Neural progenitor cell (in vitro differentiated cells): Measurements from ENCODE around the gene LRRC8D. TPM values are rescaled to one million over a fixed set of nuclear protein-coding genes. Genes with fewer than 3 reads are reported as not detected.

ENCODE experiments used
- DNase-seq: peaks from one replicate; pipeline ENCODE4 v3.0.0-alpha.2; 2016; ENCODE audit warnings: low spot score
- H2AFZ ChIP-seq: fragments of 200-600 bp; sonication (generic); replicated peaks from 2 replicates; pipeline ENCODE4 v1.6.1; 2016; ENCODE audit warnings: antibody characterized with exemption
- H3F3A ChIP-seq: fragments of 200-600 bp; sonication (generic); 2 replicates; pipeline ENCODE4 v1.6.1; 2016; ENCODE audit warnings: antibody characterized with exemption, low read depth
- H3K27ac ChIP-seq: fragments of 200-600 bp; sonication (generic); 2 replicates; pipeline ENCODE4 v1.5.1; 2016; ENCODE audit warnings: mild to moderate bottlenecking
- H3K27me3 ChIP-seq: fragments of 200-600 bp; sonication (generic); 2 replicates; pipeline ENCODE4 v1.6.1; 2016; ENCODE audit warnings: mild to moderate bottlenecking, moderate library complexity
- H3K36me3 ChIP-seq: fragments of 200-600 bp; sonication (generic); 2 replicates; pipeline ENCODE4 v1.5.1; 2016
- H3K4me1 ChIP-seq: fragments of 200-600 bp; sonication (generic); 2 replicates; pipeline ENCODE4 v1.6.1; 2016; ENCODE audit warnings: mixed run types
- H3K4me2 ChIP-seq: fragments of 200-600 bp; sonication (generic); 2 replicates; pipeline ENCODE4 v1.6.1; 2016
- H3K4me3 ChIP-seq: fragments of 200-600 bp; sonication (generic); 2 replicates; pipeline ENCODE4 v1.5.1; 2016
- H3K79me2 ChIP-seq: fragments of 200-600 bp; sonication (generic); 2 replicates; pipeline ENCODE4 v1.6.1; 2016; ENCODE audit warnings: low read depth
- H3K9ac ChIP-seq: fragments of 200-600 bp; sonication (generic); 2 replicates; pipeline ENCODE4 v1.6.1; 2016
- H3K9me3 ChIP-seq: fragments of 200-600 bp; sonication (generic); 2 replicates; pipeline ENCODE4 v1.5.1; 2016; ENCODE audit warnings: low read depth
- H4K20me1 ChIP-seq: fragments of 200-600 bp; sonication (generic); 2 replicates; pipeline ENCODE4 v1.6.1; 2016; ENCODE audit warnings: low read depth
- H3K27ac Mint-ChIP-seq: 3 replicates; pipeline ENCODE4 v1.8.0; 2021; ENCODE audit warnings: mixed read lengths
- H3K27me3 Mint-ChIP-seq: 2 replicates; pipeline ENCODE4 v1.8.0; 2022; ENCODE audit warnings: low read depth, mild to moderate bottlenecking, inconsistent platforms, moderate library complexity, mixed read lengths; ENCODE audit not compliant: insufficient read depth
- H3K36me3 Mint-ChIP-seq: 3 replicates; pipeline ENCODE4 v1.8.0; 2021; ENCODE audit warnings: mixed read lengths
- H3K4me1 Mint-ChIP-seq: 3 replicates; pipeline ENCODE4 v1.8.0; 2021; ENCODE audit warnings: mixed read lengths
- H3K4me3 Mint-ChIP-seq: 3 replicates; pipeline ENCODE4 v1.8.0; 2021; ENCODE audit warnings: mild to moderate bottlenecking, moderate library complexity, mixed read lengths
- H3K9me3 Mint-ChIP-seq: 3 replicates; pipeline ENCODE4 v1.8.0; 2020; ENCODE audit warnings: mixed read lengths
- EZH2 ChIP-seq: fragments of 200-600 bp; sonication (generic); IDR thresholded peaks from 2 replicates; pipeline ENCODE4 v1.6.1; 2017; ENCODE audit warnings: antibody characterized with exemption, mild to moderate bottlenecking, moderate library complexity
- EZH2phosphoT487 ChIP-seq: fragments of 200-600 bp; sonication (generic); IDR thresholded peaks from 2 replicates; pipeline ENCODE4 v1.6.1; 2017; ENCODE audit warnings: antibody characterized with exemption
- total RNA-seq: library from RNA; depleted of rRNA; stranded (reverse); fragments of >200 nt; gene quantifications from 2 replicates; pipeline ENCODE4 v1.2.3, GENCODE V29; 2015; ENCODE audit warnings: low replicate concordance
- TF ChIP-seq, protein P1 (sequence below): fragments of 200-600 bp; sonication (generic); IDR thresholded peaks from 2 replicates; pipeline ENCODE4 v1.5.1; 2017; ENCODE audit warnings: antibody characterized with exemption, mild to moderate bottlenecking

The LRRC8D gene
- total RNA-seq, 1 donor from 2014 or later = 55.7 TPM

DNA sequence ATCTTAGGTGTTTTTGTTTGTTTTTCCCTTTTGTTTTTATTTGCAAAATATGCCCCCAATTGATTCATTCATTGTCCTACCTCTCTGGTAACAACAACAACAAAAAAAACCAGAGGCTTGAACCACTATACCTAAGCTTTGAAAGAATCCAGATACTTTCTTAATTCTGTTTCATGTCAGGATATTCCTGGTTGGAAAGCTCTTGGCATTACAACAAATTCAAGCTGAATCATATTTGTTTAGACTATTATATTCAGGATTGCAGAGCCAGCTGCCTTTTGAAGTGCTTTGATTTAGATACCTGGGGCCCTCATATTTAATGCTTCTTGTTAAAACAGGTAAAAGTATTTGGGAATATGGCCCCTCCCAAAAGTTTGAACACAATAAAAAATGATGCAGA, 151.2 kb downstream of the LRRC8D start:
- H3K27me3 ChIP-seq = no peaks in the 10 kb centered on the region
- H3K27ac Mint-ChIP-seq = no peak overlapping the region

DNA sequence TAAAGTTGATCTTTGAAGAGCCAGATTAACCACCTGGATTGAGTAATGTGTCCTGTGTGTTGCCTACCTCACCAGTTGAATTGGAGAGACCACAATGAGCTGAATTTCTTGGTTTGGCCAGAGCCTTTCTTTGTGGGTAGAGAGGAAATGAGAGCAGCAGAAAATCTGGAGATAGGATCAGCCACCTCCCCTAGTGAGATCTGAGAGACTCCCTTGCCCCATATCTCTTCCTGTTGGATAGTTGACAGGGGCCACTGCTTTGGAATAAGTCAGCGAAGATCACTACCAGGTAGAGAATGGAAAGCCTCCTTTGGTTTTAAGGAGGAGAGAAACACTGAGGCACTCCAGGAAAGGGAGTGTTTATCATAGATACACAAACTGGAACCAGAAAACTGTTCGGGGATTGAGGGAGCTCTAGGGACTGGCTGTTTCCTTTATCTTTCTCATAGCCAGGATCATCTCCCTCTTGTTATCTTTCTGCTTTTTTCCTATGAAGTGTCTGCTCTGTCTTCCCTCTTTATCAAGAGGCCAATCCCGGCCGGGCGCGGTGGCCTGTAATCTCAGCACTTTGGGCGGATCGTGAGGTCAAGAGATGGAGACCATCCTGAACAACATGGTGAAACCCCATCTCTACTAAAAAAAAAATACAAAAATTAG, 152.8 kb downstream of the LRRC8D start:
- no peaks in the 10 kb centered on the region for H3K4me1 Mint-ChIP-seq
- no peak overlapping the region for H2AFZ ChIP-seq
- no peaks in the 10 kb centered on the region for H3K4me1 ChIP-seq
- no peaks in the 10 kb centered on the region for H3K9me3 ChIP-seq
- H4K20me1 ChIP-seq = no peaks in the 10 kb centered on the region
- H3K36me3 ChIP-seq = no peaks in the 10 kb centered on the region
- H3K27me3 ChIP-seq = no peaks in the 10 kb centered on the region
- no peak overlapping the region for H3K9ac ChIP-seq
- peaks cover 4% of the 10 kb centered on the region for H3F3A ChIP-seq
- TF ChIP-seq EZH2phosphoT487 (no peak), EZH2 (no peak)
- TF ChIP-seq, protein P1, sequence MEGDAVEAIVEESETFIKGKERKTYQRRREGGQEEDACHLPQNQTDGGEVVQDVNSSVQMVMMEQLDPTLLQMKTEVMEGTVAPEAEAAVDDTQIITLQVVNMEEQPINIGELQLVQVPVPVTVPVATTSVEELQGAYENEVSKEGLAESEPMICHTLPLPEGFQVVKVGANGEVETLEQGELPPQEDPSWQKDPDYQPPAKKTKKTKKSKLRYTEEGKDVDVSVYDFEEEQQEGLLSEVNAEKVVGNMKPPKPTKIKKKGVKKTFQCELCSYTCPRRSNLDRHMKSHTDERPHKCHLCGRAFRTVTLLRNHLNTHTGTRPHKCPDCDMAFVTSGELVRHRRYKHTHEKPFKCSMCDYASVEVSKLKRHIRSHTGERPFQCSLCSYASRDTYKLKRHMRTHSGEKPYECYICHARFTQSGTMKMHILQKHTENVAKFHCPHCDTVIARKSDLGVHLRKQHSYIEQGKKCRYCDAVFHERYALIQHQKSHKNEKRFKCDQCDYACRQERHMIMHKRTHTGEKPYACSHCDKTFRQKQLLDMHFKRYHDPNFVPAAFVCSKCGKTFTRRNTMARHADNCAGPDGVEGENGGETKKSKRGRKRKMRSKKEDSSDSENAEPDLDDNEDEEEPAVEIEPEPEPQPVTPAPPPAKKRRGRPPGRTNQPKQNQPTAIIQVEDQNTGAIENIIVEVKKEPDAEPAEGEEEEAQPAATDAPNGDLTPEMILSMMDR = no peak
- H3K27ac ChIP-seq = no peak overlapping the region
- H3K4me3 Mint-ChIP-seq = no peak overlapping the region
- no peaks in the 10 kb centered on the region for H3K9me3 Mint-ChIP-seq
- H3K4me2 ChIP-seq = no peak overlapping the region
- H3K4me3 ChIP-seq = no peak overlapping the region
- no peak overlapping the region for H3K27ac Mint-ChIP-seq
- peaks cover 2% of the 10 kb centered on the region for H3K27me3 Mint-ChIP-seq
- H3K79me2 ChIP-seq = no peaks in the 10 kb centered on the region
- DNase-seq = no peak
- no peaks in the 10 kb centered on the region for H3K36me3 Mint-ChIP-seq

More for the DNA sequence above, 151.2 kb downstream of the LRRC8D start:
- Histone ChIP-seq H4K20me1 (no peaks in the 10 kb centered on the region), H3K4me1 (no peaks in the 10 kb centered on the region), H3K9me3 (no peaks in the 10 kb centered on the region), H3K36me3 (no peaks in the 10 kb centered on the region), H3K79me2 (no peaks in the 10 kb centered on the region), H2AFZ (no peak overlapping the region), H3F3A (peaks cover 4% of the 10 kb centered on the region), H3K4me2 (no peak overlapping the region), H3K9ac (no peak overlapping the region), H3K27ac (no peak overlapping the region), H3K4me3 (no peak overlapping the region)
- H3K4me1 Mint-ChIP-seq = no peaks in the 10 kb centered on the region
- no peak for TF ChIP-seq EZH2phosphoT487
- TF ChIP-seq EZH2 = no peak
- TF ChIP-seq, protein P1 = no peak
- no peak for DNase-seq
- no peaks in the 10 kb centered on the region for H3K9me3 Mint-ChIP-seq
- peaks cover 2% of the 10 kb centered on the region for H3K27me3 Mint-ChIP-seq
- H3K4me3 Mint-ChIP-seq = no peak overlapping the region
- no peaks in the 10 kb centered on the region for H3K36me3 Mint-ChIP-seq

DNA sequence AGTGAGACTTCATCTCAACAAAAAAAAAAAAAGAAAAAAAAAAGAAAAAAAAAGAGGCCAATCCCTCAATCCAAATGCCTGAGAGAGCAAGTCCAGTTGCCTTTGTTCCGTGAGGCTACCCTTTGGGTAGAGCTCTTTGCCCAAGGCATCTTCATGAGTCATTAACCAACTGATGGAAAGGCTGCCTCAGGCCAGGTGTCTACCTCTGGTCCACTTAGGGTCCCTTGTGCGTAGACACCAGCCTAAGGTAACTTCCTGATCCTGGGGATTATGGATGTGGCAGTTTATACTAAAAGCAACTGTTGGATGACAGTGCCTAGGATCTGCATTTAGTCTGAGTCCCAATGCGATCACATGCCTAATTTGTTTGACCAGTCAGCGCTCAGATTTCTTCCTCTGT, 153.4 kb downstream of the LRRC8D start:
- Histone ChIP-seq H3K27ac (no peak overlapping the region), H3K79me2 (no peaks in the 10 kb centered on the region), H4K20me1 (no peaks in the 10 kb centered on the region), H3K4me2 (no peak overlapping the region), H2AFZ (no peak overlapping the region), H3K36me3 (no peaks in the 10 kb centered on the region), H3F3A (peaks cover 4% of the 10 kb centered on the region), H3K27me3 (no peaks in the 10 kb centered on the region), H3K4me1 (no peaks in the 10 kb centered on the region), H3K9ac (no peak overlapping the region), H3K4me3 (no peak overlapping the region), H3K9me3 (no peaks in the 10 kb centered on the region)
- no peak overlapping the region for H3K27ac Mint-ChIP-seq
- no peak overlapping the region for H3K4me3 Mint-ChIP-seq
- H3K36me3 Mint-ChIP-seq = no peaks in the 10 kb centered on the region
- H3K9me3 Mint-ChIP-seq = no peaks in the 10 kb centered on the region
- DNase-seq = no peak
- H3K4me1 Mint-ChIP-seq = no peaks in the 10 kb centered on the region
- H3K27me3 Mint-ChIP-seq = peaks cover 3% of the 10 kb centered on the region
- TF ChIP-seq EZH2phosphoT487 = no peak
- TF ChIP-seq EZH2 = no peak
- TF ChIP-seq, protein P1 = no peak
